HG03196 (cell line): ENCODE data around the gene RASA3.
"Not testable (repeated sequence)": the region's sequence is repeated elsewhere in the genome, so short reads cannot be mapped to it uniquely, and the experiment has no call there.

Source experiments
- ATAC-seq: cut with Tn5 transposase; IDR thresholded peaks from one replicate; pipeline ENCODE4 v1.9.1; 2021; ENCODE audit not compliant: unreplicated experiment

Gene RASA3

GRCh38 chr13:114103801-114104654 is 28.4 kb downstream of the RASA3 start:
- no peak for ATAC-seq

DNA sequence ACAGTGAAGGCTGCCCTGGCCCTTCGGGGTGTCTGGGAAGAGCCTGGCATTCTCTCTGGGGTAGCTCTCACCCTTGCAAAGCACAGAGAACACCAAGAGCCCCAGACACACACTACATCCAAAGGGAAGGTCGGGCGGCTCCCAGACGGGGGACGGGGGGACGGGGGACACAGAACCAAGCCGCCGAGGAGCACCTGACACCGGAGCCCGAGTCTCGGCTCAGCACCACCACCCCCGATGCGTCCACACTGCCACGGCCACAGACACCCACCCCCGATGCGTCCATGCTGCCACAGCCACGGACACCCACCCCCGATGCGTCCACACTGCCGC is 29.2 kb downstream of the RASA3 start:
- not testable (repeated sequence) for ATAC-seq

DNA sequence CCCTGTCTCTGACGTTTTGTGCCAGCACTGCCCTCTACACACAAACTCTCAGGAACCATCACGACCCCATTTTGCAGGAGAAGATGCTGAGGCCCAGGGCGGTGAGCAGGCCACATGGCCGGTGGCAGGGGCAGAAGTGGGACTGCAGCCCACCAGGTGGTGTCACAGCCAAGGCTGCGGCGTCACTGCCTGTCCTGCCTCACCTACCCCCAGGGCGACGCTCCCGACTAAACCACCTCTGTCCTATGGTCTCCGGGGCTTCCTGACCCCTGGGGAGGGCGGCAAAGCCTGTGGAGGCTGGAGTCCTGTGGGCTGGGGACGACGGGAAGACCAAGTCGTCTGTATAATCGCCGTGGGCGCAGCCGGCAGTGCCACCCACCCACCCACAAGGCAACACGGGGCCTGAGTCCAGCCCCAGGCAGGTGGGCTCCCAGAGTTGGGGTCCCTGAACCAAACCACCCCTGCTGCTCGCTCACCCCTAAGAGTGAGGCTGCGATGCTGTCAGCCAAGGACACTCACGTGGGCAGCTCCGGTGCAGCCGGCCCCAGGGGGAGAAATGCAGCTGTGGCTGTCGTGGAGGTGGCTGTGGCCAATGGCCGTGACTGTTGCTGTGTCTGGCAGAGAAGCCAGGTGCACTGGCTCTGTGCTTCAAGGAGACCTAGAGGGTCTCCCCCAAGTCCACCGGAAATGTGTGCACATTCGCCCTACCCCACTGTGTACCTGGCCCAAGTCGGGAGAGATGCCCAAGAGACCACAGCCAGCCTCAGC is 29.7 kb downstream of the RASA3 start:
- no peak for ATAC-seq

DNA sequence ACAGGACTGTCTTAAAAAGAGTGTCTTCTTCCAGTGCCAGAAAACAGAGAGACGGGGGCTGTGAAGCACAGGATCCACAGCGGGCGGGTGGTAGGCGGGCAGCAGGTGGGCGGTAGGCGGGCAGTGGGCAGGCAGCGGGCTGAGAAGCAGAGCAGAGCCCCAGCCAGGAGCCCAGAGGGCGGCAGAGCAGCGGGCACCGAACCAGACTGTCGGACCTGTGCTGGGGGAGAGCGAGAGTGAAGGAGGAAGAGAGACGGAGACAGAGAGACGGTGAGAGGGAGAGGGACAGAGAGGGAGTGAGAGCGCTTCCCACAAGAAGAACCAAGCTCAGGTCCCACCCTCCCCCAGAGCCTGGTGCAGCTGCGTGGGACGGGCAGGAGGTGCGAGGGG is 30.3 kb downstream of the RASA3 start:
- ATAC-seq: no peak

DNA sequence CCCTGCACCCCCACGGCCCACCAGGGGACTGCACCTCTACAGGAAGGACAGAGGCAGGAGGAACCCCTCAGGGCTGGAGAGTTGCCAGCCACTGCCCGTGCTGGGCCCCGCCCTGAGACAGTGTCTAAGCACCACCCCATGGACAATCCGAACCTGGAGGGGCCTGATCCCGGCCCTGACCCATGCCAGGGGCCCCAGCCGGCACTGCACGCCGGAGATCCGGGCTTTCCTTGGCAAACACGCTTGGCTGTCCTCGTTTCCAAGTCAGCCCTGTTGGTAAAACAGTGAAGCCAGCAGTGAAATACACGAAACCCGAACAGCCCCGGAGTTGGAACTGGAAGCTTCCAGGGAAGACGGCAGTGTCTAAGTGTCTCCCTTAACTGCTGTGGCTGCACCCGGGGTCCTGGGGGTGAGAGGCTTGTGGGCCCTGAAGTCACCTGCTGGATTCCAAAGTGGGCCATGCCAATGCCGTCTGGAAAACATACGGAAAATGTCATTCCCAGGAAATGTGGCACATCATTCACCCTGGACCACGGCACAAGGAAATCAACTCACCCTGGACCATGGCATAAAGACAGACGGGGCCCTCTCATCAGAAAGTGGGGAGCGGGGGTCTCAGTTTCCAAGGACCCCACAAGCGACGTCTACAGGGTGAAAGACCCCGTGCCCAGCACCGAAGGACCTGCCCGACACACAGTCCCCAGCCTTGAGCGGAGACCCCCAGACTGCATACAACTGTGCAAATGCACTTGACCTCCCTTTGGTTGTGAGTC is 30.9 kb downstream of the RASA3 start:
- no peak for ATAC-seq

- no peak for ATAC-seq
Measured at GRCh38 chr13:114100446-114101357, 31.7 kb downstream of the RASA3 start.

GRCh38 chr13:114099918-114100445 is 32.4 kb downstream of the RASA3 start:
- ATAC-seq: no peak

GRCh38 chr13:114099191-114099590 is 33.2 kb downstream of the RASA3 start:
- no peak for ATAC-seq

DNA sequence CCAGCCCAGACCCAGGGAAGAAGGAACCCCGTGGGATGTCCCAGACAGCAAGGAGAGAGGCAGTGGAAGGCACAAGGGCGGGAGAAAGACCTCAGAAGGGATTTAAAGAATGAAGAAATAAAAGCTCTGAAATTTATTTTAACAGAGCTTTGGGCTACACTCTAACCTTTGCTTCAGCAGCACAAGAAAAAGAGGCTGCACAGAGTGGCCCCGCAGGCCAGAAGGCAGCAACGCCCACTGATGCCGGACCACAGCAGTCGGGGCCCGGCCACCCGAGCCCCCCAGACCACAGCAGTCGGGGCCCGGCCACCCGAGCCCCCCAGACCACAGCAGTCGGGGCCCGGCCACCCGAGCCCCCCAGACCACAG is 33.8 kb downstream of the RASA3 start:
- ATAC-seq: not testable (repeated sequence)

- no peak for ATAC-seq
Measured at GRCh38 chr13:114097893-114098688, 34.3 kb downstream of the RASA3 start.

GRCh38 chr13:114097212-114097892 is 35.1 kb downstream of the RASA3 start:
- ATAC-seq: no peak

GRCh38 chr13:114096811-114097211 is 35.6 kb downstream of the RASA3 start:
- no peak for ATAC-seq

GRCh38 chr13:114096031-114096485 is 36.4 kb downstream of the RASA3 start:
- ATAC-seq: no peak

DNA sequence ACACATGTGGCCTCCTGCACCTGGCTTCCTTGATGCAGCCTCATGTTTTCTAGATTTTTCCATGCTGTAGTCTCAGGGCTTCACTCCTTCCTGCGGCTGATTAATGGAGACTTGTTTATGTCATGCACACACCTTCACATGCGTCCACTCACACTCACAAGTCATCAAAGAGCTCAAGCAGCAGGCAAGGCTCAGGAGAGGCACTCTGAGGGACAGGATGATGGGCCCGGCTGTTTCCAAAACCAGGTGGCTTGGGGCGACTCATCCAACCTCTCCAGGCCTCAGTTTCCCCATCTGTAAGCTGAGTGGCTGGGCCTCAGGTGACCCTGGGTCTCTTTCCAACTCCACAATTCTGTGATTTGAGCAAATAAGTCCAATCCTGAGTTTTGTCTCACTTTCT is 36.9 kb downstream of the RASA3 start:
- ATAC-seq: no peak

DNA sequence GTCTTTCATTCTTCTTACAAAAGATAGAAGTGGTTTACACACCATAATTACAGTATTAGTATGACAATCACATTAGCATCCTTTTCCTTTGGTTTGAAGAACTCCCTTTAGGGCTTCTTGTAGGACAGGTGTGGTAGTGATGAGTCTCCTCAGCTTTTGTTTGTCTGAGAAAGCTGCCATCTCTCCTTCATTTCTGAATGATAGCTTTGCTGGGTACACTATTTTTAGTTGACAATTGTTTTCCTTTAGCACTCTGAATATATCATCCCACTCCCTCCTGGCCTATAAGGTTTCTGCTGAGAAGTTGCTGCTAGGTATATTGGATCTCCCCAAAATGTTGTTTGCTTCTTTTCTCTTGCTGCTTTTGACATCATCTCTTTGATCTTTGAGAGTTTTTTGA is 39.3 kb downstream of the RASA3 start:
- ATAC-seq: no peak

DNA sequence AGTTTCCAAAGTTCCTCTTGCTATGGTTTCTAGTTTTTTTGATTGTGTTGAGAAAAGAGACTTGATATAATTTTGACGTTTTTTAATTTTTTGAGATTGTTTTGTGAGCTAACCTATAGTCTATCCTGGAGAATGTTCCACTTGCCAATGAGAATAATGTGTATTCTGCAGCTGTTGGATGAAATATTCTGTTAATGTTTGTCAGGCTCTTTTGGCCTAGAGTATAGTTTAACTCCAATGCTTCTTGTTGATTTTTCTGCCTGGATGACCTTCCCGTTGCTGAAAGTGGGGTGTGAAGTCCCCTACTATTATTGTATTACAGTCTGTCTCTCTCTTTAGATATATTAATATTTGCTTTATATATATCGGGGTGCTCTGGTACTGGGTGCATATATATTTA is 40.0 kb downstream of the RASA3 start:
- no peak for ATAC-seq

DNA sequence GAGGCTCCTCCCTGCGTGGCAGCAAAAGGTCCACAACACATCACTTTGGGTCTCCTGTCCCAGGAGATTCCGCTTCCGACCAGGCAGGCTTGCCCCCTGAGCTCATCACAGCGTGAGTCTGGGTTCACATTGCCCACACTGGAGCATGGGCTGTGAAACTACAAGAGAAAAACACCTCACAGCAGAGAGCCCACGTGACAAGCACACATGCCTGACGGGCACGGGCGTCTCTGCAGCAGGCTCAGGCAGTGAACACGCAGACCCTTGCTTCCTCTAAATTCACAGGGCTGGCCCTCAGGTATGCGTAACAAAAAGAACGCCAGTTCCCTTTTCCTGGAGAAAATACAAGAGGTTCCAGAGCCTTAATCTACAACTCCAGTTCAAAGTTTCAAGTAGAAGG is 41.9 kb downstream of the RASA3 start:
- ATAC-seq: no peak

DNA sequence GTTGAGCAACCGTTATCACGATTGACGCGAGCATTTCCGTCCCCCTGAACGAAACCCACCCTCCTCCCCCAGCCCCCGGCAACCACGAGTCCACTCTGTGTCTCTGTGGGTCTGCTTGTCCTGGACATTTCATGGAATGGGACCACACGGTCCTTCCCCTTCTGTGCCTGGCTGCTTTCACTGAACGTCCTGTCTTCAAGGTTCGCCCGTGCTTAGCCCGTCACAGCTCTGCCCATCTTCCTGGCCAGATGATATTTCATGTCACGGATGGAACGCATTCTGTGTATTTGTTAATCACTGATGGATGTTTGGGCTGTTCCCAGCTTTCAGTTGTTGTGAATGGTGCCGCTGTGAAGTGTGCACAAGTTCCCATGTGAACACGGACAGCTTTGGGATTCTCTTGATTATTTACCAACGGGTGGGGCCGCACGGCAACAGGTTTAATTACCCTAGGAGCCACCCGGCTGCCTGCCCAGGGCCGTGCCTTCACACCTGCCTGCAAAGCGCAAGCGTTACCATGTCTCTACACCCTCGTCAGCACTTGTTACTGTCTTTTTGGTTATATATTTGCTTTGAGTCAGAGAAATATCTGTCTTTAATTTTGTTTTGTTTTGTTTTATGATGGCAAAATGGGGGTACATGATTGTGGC is 42.5 kb downstream of the RASA3 start:
- ATAC-seq: no peak
